CD4-positive, alpha-beta T cell treated with Interleukin-4 for 1 hour (primary cell): ENCODE measurements around the gene GTF2H1.
"Not testable (repeated sequence)": the region's sequence is repeated elsewhere in the genome, so short reads cannot be mapped to it uniquely, and the experiment has no call there.

ENCODE experiments used
- DNase-seq, 2 donors: peaks; one replicate each; pipeline ENCODE4 v3.0.0-alpha.2; 2020 to 2022

Gene GTF2H1

GRCh38 chr11:18379201-18379600 lies 56.8 kb downstream of the GTF2H1 start:
- no peak for DNase-seq

- DNase-seq: peak; percentile 67 to 83
Observed at GRCh38 chr11:18383388-18384156, 61.2 kb downstream of the GTF2H1 start.

- DNase-seq: peak in 1 of 2 donors; percentile 35
Observed at GRCh38 chr11:18384157-18384641, 61.8 kb downstream of the GTF2H1 start.

- DNase-seq: no peak
Observed at GRCh38 chr11:18390088-18390487, 67.7 kb downstream of the GTF2H1 start.

- DNase-seq: peak in 1 of 2 donors; percentile 14
Observed at GRCh38 chr11:18392434-18393321, 70.3 kb downstream of the GTF2H1 start.

GRCh38 chr11:18393581-18394274 lies 71.4 kb downstream of the GTF2H1 start:
- DNase-seq: no peak

- DNase-seq: peak; percentile 98
Observed at GRCh38 chr11:18394275-18394927, 72.0 kb downstream of the GTF2H1 start, which contains the start of gene LDHA. LDHA (plus strand) TSS chr11:18394563; CDS start chr11:18396843, 2,280 bp downstream.

GRCh38 chr11:18394928-18395734 lies 72.8 kb downstream of the GTF2H1 start:
- DNase-seq: peak in 1 of 2 donors; percentile 20

- DNase-seq: peak; percentile 97
Observed at GRCh38 chr11:18395735-18396504, 73.6 kb downstream of the GTF2H1 start.

GRCh38 chr11:18397921-18398320 lies 75.6 kb downstream of the GTF2H1 start:
- DNase-seq: no peak

GRCh38 chr11:18401077-18401476 lies 78.7 kb downstream of the GTF2H1 start:
- DNase-seq: not testable (repeated sequence)

- no peak for DNase-seq
Observed at GRCh38 chr11:18404062-18404461, 81.7 kb downstream of the GTF2H1 start.

GRCh38 chr11:18407400-18407799 lies 85.0 kb downstream of the GTF2H1 start:
- DNase-seq: not testable (repeated sequence)

- DNase-seq: no peak
Observed at GRCh38 chr11:18408558-18409291, 86.4 kb downstream of the GTF2H1 start.

- DNase-seq: no peak
Observed at GRCh38 chr11:18416459-18416858, 94.1 kb downstream of the GTF2H1 start.
